ENCODE results near the gene PTPRD.

- TF ChIP-seq, protein P1, sequence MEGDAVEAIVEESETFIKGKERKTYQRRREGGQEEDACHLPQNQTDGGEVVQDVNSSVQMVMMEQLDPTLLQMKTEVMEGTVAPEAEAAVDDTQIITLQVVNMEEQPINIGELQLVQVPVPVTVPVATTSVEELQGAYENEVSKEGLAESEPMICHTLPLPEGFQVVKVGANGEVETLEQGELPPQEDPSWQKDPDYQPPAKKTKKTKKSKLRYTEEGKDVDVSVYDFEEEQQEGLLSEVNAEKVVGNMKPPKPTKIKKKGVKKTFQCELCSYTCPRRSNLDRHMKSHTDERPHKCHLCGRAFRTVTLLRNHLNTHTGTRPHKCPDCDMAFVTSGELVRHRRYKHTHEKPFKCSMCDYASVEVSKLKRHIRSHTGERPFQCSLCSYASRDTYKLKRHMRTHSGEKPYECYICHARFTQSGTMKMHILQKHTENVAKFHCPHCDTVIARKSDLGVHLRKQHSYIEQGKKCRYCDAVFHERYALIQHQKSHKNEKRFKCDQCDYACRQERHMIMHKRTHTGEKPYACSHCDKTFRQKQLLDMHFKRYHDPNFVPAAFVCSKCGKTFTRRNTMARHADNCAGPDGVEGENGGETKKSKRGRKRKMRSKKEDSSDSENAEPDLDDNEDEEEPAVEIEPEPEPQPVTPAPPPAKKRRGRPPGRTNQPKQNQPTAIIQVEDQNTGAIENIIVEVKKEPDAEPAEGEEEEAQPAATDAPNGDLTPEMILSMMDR (conservative IDR thresholded peaks at IDR 0.05 in 1 of 2, IDR thresholded peaks at IDR 0.05 in 1 of 2; ENCODE audit: extremely low read depth in 1 of 2, insufficient read depth in 1 of 2, low read depth in 1 of 2, low read length in 2 of 2), result no peak
- no peak for TF ChIP-seq EZH2 (IDR thresholded peaks at IDR 0.05; ENCODE audit: borderline replicate concordance, low read length)
Measured at GRCh38 chr9:10523164-10523563, 89.6 kb downstream of the PTPRD start.
